Caco-2 (cell line): ENCODE results near the gene PEX6. TPM values are rescaled to one million over a fixed set of nuclear protein-coding genes. Genes with fewer than 3 reads are reported as not detected.
"Not testable (repeated sequence)": the region's sequence is repeated elsewhere in the genome, so short reads cannot be mapped to it uniquely, and the experiment has no call there.

Experiments
- BruUV-seq: library from RNA; stranded (reverse); fragments of 400-500 nt; replicated peaks from 2 replicates; lab custom pipeline; 2021; lab: Mats Ljungman, UMichigan
- CTCF ChIA-PET: fragments of 300-600 bp; sonication (Branson Sonifier 250); formaldehyde crosslinking; loops from one replicate; lab custom pipeline; 2022; ENCODE audit warnings: antibody characterized with exemption; lab: Charles Lee
- POLR2A ChIA-PET: fragments of 300-600 bp; sonication (Branson Sonifier 250); formaldehyde crosslinking; loops from one replicate; lab custom pipeline; 2022; ENCODE audit warnings: antibody characterized with exemption; lab: Charles Lee
- DNase-seq, 2 experiments: peaks; one replicate each; pipeline versions ENCODE4 v3.0.0 to v3.0.0-alpha.2; 2020 to 2022
- H3K27me3 ChIP-seq: replicated peaks from 2 replicates; pipeline ENCODE4 v1.6.0; 2011; ENCODE audit warnings: low read length; ENCODE audit not compliant: control insufficient read depth, insufficient read depth
- H3K36me3 ChIP-seq: 2 replicates; pipeline ENCODE4 v1.5.1; 2011; ENCODE audit warnings: low read length; ENCODE audit not compliant: control insufficient read depth, insufficient read depth
- H3K4me1 ChIP-seq: fragments of 250-450 bp; sonication (Bioruptor Pico); 2 replicates; pipeline ENCODE4 v1.5.1; 2020; ENCODE audit warnings: mild to moderate bottlenecking
- H3K4me3 ChIP-seq: 2 replicates; pipeline ENCODE4 v1.5.1; 2011; ENCODE audit warnings: low read depth, mild to moderate bottlenecking, control low read depth, low read length
- H3K9me3 ChIP-seq: fragments of 250-450 bp; sonication (Bioruptor Pico); 2 replicates; pipeline ENCODE4 v1.5.1; 2020; ENCODE audit warnings: mild to moderate bottlenecking, moderate library complexity
- H3K27ac Mint-ChIP-seq: one replicate; pipeline ENCODE4 v1.8.0; 2022; ENCODE audit warnings: mixed read lengths; ENCODE audit not compliant: unreplicated experiment
- H3K27me3 Mint-ChIP-seq: one replicate; pipeline ENCODE4 v1.8.0; 2022; ENCODE audit warnings: mixed read lengths; ENCODE audit not compliant: insufficient read depth, unreplicated experiment
- H3K36me3 Mint-ChIP-seq: one replicate; pipeline ENCODE4 v1.8.0; 2022; ENCODE audit warnings: mild to moderate bottlenecking, mixed read lengths; ENCODE audit not compliant: insufficient read depth, unreplicated experiment
- H3K4me1 Mint-ChIP-seq: one replicate; pipeline ENCODE4 v1.8.0; 2022; ENCODE audit warnings: low read depth, mixed read lengths; ENCODE audit not compliant: unreplicated experiment
- H3K4me3 Mint-ChIP-seq: one replicate; pipeline ENCODE4 v1.8.0; 2022; ENCODE audit warnings: mild to moderate bottlenecking, moderate library complexity, mixed read lengths; ENCODE audit not compliant: unreplicated experiment
- H3K9me3 Mint-ChIP-seq: one replicate; pipeline ENCODE4 v1.8.0; 2022; ENCODE audit warnings: mixed read lengths; ENCODE audit not compliant: unreplicated experiment
- CTCF ChIP-seq, 2 experiments: fragments of 200-600 bp in 1 of 2; IDR thresholded peaks; 1 replicate in 1 of 2; 2 replicates in 1 of 2; pipeline versions ENCODE4 v1.5.1 to v1.8.0; 2011 to 2022; ENCODE audit warnings: antibody characterized with exemption in 1 of 2, control low read depth in 1 of 2, inconsistent platforms in 1 of 2, low read depth in 1 of 2, low read length in 1 of 2, mild to moderate bottlenecking in 1 of 2, moderate library complexity in 1 of 2; ENCODE audit not compliant: insufficient read depth in 1 of 2, severe bottlenecking in 1 of 2, unreplicated experiment in 1 of 2
- intact Hi-C: fragments of 100-400 bp; cut with micrococcal nuclease; formaldehyde crosslinking; loops from one replicate; pipeline ENCODE4 v1.10.0; 2022; ENCODE audit not compliant: unreplicated experiment
- total RNA-seq: library from RNA; stranded (reverse); gene quantifications from 2 replicates; pipeline ENCODE4 v1.2.3, GENCODE V29; 2022

PEX6 gene
- total RNA-seq, 1 experiment from 2014 or later: 6.9 TPM

- Mint-ChIP-seq H3K27ac (no peak overlapping the region), H3K9me3 (no peaks in the 10 kb centered on the region), H3K4me1 (no peaks in the 10 kb centered on the region), H3K27me3 (no peaks in the 10 kb centered on the region), H3K36me3 (no peaks in the 10 kb centered on the region), H3K4me3 (no peak overlapping the region)
- ChIA-PET CTCF (interaction anchor here (1.1 kb wide), 1 partner anchor 384 kb away, joined by 3 read pairs; the partner anchor contains the start of gene UBR2), POLR2A (interaction anchor here (0.7 kb wide), 1 partner anchor 204 kb away, joined by 3 read pairs; no protein-coding TSS in a partner anchor)
- H3K36me3 ChIP-seq: no peaks in the 10 kb centered on the region
- H3K4me1 ChIP-seq: no peaks in the 10 kb centered on the region
- H3K27me3 ChIP-seq: no peaks in the 10 kb centered on the region
- no TSS peak for BruUV-seq
- H3K4me3 ChIP-seq: no peak overlapping the region
- DNase-seq: no peak
- intact Hi-C loops: no loop called here
- no peaks in the 10 kb centered on the region for H3K9me3 ChIP-seq
- TF ChIP-seq CTCF (IDR thresholded peaks at IDR 0.05; ENCODE audit: insufficient read depth in 1 of 2, low read depth in 1 of 2, low read length in 1 of 2, severe bottlenecking in 1 of 2, unreplicated experiment in 1 of 2): no peak
These were observed 31.0 kb downstream of the PEX6 start for GRCh38 chr6:42947950-42948349.

GRCh38 chr6:42942444-42942843 lies 36.5 kb downstream of the PEX6 start:
- peaks cover 4% of the 10 kb centered on the region for H3K36me3 Mint-ChIP-seq
- Histone ChIP-seq H3K9me3 (no peaks in the 10 kb centered on the region), H3K4me1 (no peaks in the 10 kb centered on the region), H3K27me3 (no peaks in the 10 kb centered on the region), H3K36me3 (no peaks in the 10 kb centered on the region), H3K4me3 (no peak overlapping the region)
- intact Hi-C loops: no loop called here
- no peaks in the 10 kb centered on the region for H3K4me1 Mint-ChIP-seq
- no peak for DNase-seq
- BruUV-seq: no TSS peak
- no peak for TF ChIP-seq CTCF (IDR thresholded peaks at IDR 0.05; ENCODE audit: insufficient read depth in 1 of 2, low read depth in 1 of 2, low read length in 1 of 2, severe bottlenecking in 1 of 2, unreplicated experiment in 1 of 2)
- ChIA-PET POLR2A (interaction anchor here (0.6 kb wide), 1 partner anchor 13 kb away, joined by 4 read pairs; the partner anchor contains the start of gene CNPY3), CTCF (no interaction called here)
- H3K27me3 Mint-ChIP-seq: no peaks in the 10 kb centered on the region
- no peak overlapping the region for H3K4me3 Mint-ChIP-seq
- no peak overlapping the region for H3K27ac Mint-ChIP-seq
- no peaks in the 10 kb centered on the region for H3K9me3 Mint-ChIP-seq

GRCh38 chr6:42941356-42941755 lies 37.6 kb downstream of the PEX6 start:
- H3K4me3 ChIP-seq, H3K9me3 ChIP-seq, H3K9me3 Mint-ChIP-seq, H3K4me1 Mint-ChIP-seq, H3K27me3 Mint-ChIP-seq, DNase-seq, BruUV-seq, POLR2A ChIA-PET, H3K36me3 Mint-ChIP-seq, H3K4me3 Mint-ChIP-seq, H3K27ac Mint-ChIP-seq, H3K27me3 ChIP-seq, H3K4me1 ChIP-seq, H3K36me3 ChIP-seq, CTCF ChIA-PET, intact Hi-C loops: not testable (repeated sequence)
